COLO829 (cell line): ENCODE measurements around the gene SAMM50.

ENCODE experiments used
- DNase-seq: peaks from one replicate; pipeline ENCODE4 v3.0.0; 2012; ENCODE audit warnings: low spot score

Gene SAMM50

GRCh38 chr22:44029069-44029468, 73.8 kb downstream of the SAMM50 start:
- no peak for DNase-seq

- no peak for DNase-seq
Observed at GRCh38 chr22:44030051-44030701, 74.9 kb downstream of the SAMM50 start.

- no peak for DNase-seq
Observed at GRCh38 chr22:44030702-44031082, 75.5 kb downstream of the SAMM50 start.

DNA sequence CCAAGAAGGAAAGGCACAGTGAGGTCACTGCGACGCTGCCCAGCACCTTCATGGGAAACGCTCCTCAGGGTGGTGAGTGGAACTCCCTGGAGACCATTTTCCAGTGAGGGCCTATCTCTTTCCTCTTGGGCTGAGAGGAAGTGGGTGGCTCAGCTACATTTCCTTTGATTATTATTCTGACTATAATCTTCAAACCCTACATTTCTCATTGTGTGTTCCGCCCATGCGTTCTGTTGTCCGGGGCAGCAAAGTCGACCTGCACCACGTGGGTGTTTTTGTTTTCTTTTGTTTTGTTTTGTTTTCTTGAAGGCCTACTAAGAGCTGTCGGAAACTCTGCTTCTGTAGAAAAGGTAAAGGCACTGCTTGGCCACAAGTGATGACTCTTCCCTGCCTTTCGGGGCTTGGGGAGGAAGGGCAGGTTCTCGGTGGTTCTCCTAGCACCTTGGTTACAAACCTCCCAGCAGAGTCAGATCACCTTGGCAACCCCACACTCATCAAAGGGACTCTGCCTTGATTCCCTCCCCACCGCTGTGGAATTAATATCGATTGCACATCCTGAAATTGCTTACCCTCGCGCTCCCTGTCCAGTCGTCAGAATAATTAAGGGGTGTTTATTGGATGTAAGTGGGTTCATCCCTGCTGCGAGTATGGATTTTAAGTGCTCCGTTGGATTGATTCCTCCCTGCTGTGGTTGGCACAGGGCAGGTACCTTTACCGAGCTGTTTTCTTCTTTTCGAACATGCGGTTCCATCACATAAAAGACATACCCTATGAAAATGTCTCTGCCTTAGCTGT, 76.1 kb downstream of the SAMM50 start:
- peak; percentile 43 for DNase-seq

DNA sequence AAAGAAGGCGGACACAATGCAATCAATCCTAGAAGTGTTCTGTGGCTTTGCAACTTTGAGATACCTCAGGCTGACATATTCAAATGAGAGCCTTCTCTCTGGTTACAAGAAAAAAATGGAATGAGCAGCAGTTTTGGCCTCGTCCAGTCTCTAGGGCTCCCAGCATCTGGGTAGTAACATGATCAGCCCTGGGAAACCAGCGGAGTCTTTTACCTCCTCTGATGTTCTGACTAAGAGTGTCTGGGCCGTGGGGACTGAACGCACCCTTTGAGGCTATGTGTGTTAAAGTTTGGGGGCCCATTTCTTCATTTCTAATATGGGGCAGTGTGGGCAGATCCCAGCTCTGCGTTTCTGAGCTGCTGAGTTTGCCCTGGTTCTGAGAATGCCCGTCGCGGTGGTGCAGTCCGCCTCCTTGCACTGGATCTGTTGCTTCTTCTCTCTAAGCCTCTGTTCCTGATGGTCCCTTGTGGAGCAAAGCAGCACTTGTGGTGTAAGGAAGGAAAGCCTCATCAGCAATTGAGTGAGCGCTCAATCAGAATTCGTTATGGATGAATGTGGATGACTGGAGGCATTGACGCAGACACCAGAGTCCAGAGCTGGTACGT, 77.0 kb downstream of the SAMM50 start:
- no peak for DNase-seq

GRCh38 chr22:44033287-44033686, 78.0 kb downstream of the SAMM50 start:
- DNase-seq = no peak

GRCh38 chr22:44033694-44034093, 78.5 kb downstream of the SAMM50 start:
- no peak for DNase-seq

- peak; percentile 68 for DNase-seq
Observed at GRCh38 chr22:44037519-44038375, 82.5 kb downstream of the SAMM50 start.

GRCh38 chr22:44039566-44040171, 84.4 kb downstream of the SAMM50 start:
- no peak for DNase-seq

DNA sequence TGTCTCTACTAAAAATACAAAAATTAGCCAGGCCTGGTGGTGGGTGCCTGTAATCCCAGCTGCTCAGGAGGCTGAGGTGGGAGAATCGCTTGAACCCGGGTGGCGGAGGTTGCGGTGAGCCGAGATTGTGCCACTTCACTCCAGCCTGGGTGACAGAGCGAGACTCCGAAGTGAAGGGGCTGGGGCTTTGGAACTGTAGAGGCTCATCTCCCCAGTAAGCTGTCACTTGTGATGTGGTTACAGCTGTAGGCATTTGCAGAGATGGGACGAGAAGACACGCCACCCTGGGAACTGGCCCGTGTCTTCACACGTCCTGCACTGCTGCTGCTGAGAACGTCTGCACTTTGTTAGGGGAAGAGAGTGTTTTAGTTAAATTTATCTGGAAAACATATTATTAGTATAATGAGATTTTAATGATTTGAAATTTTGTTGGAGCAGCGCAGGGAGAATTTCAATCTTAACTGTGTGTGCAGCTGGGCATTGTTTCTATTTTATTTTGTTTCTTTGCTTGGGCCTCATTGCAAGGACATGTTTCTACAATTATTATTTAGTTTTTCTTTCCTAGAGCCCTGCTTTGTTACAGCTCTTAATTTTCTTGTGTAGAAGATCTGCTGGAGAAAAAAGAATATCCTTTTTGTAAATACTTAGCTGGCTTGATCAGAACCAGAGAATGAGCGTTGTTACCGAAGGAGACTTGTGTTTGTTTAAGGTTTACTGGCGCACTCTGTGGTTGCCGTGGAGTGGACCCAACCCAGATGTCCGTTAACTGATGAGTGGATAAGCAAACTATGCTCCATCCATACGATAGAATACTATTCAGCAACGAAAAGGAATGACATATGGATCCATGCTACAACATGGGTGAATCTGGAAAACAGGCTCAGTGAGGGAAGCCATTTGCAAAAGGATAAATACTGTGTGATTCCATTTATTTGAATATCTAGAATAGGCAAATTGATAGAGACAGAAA, 87.3 kb downstream of the SAMM50 start:
- no peak for DNase-seq

GRCh38 chr22:44045145-44045544, 89.9 kb downstream of the SAMM50 start:
- DNase-seq = no peak
